ENCODE measurements around the gene TMEM151B. TPM values are rescaled to one million over a fixed set of nuclear protein-coding genes. Genes with fewer than 3 reads are reported as not detected.

Gene TMEM151B
- total and polyA plus RNA-seq, 2 of the 13 experiments (the other 11 are each of a cell fraction or from before 2014, with no cell fraction given) = not detected

DNA sequence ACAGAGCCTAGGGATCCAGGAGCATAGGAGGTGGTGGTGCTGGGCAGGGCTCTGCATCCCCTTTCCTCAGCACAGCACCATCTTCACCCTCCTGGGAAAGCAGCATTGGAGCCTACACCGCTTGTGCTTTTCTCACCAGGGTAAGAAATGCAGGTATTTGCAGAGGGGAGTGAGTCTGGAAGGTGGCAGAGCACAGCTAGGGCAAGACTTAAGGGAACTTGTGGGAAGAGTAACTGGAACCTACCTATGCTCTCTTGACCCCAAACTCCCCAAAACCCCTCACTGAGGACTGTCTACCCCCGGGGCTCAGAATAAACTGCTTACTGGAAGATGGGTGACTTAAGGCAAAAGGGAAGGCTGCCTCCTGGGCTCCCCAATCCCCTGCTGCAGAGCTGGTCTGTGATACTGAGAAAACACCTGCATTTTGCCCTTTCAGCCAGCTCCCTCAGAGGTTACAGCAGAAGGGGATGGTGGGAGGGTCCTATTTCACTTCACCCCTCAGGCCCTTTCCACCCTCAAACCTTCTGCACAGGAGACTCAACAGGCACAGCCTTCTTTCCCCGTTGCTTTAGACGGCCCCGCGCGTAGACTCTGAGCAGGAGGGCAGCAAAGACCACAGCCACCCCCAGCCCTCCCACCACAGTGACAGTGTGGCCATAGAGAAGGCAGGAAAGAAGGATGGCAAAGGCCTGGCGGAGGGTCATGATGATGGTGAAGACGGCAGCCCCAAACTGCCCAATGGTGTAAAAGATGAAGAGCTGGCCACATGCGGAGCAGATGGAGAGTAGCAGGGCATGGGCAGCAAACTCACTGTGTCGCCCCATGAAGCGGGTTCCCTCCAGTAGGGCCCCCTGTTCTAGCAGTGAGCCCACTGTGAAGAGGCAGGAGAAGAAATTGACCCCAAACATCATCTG, 15.8 kb upstream of the TMEM151B start (continued):
- TF ChIP-seq ZNF878 (CRISPR knock-in tag; IDR thresholded peaks at IDR 0.05) (no peak), ZNF138 (CRISPR knock-in tag; IDR thresholded peaks at IDR 0.05; ENCODE audit: low read depth) (no peak), CAMTA2 (CRISPR knock-in tag; IDR thresholded peaks at IDR 0.05; ENCODE audit: borderline replicate concordance) (no peak), NFIB (CRISPR knock-in tag; IDR thresholded peaks at IDR 0.05; ENCODE audit: borderline replicate concordance) (no peak; the same call in 1 of the 2 replicates), ZNF383 (CRISPR knock-in tag; IDR thresholded peaks at IDR 0.05; ENCODE audit: borderline replicate concordance) (0 out of 2 replicates have a peak, but pooled peaks have one; percentile 62), U2AF2 (IDR thresholded peaks at IDR 0.05; ENCODE audit: low read depth, low read length) (no peak), HMG20B (CRISPR knock-in tag; conservative IDR thresholded peaks at IDR 0.05) (no peak), MLLT10 (CRISPR knock-in tag; IDR thresholded peaks at IDR 0.05) (no peak), DR1 (CRISPR knock-in tag; IDR thresholded peaks at IDR 0.05) (no peak; the same call in 1 of the 2 replicates), FOSL2 (CRISPR knock-in tag; IDR thresholded peaks at IDR 0.05) (no peak), SNAPC2 (CRISPR knock-in tag; IDR thresholded peaks at IDR 0.05) (no peak)
- TF ChIP-seq, protein P1, sequence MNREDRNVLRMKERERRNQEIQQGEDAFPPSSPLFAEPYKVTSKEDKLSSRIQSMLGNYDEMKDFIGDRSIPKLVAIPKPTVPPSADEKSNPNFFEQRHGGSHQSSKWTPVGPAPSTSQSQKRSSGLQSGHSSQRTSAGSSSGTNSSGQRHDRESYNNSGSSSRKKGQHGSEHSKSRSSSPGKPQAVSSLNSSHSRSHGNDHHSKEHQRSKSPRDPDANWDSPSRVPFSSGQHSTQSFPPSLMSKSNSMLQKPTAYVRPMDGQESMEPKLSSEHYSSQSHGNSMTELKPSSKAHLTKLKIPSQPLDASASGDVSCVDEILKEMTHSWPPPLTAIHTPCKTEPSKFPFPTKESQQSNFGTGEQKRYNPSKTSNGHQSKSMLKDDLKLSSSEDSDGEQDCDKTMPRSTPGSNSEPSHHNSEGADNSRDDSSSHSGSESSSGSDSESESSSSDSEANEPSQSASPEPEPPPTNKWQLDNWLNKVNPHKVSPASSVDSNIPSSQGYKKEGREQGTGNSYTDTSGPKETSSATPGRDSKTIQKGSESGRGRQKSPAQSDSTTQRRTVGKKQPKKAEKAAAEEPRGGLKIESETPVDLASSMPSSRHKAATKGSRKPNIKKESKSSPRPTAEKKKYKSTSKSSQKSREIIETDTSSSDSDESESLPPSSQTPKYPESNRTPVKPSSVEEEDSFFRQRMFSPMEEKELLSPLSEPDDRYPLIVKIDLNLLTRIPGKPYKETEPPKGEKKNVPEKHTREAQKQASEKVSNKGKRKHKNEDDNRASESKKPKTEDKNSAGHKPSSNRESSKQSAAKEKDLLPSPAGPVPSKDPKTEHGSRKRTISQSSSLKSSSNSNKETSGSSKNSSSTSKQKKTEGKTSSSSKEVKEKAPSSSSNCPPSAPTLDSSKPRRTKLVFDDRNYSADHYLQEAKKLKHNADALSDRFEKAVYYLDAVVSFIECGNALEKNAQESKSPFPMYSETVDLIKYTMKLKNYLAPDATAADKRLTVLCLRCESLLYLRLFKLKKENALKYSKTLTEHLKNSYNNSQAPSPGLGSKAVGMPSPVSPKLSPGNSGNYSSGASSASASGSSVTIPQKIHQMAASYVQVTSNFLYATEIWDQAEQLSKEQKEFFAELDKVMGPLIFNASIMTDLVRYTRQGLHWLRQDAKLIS (CRISPR knock-in tag; IDR thresholded peaks at IDR 0.05) = no peak
- TF ChIP-seq, protein P2, sequence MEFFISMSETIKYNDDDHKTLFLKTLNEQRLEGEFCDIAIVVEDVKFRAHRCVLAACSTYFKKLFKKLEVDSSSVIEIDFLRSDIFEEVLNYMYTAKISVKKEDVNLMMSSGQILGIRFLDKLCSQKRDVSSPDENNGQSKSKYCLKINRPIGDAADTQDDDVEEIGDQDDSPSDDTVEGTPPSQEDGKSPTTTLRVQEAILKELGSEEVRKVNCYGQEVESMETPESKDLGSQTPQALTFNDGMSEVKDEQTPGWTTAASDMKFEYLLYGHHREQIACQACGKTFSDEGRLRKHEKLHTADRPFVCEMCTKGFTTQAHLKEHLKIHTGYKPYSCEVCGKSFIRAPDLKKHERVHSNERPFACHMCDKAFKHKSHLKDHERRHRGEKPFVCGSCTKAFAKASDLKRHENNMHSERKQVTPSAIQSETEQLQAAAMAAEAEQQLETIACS (CRISPR knock-in tag; IDR thresholded peaks at IDR 0.05) = no peak
- TF ChIP-seq, protein P3, sequence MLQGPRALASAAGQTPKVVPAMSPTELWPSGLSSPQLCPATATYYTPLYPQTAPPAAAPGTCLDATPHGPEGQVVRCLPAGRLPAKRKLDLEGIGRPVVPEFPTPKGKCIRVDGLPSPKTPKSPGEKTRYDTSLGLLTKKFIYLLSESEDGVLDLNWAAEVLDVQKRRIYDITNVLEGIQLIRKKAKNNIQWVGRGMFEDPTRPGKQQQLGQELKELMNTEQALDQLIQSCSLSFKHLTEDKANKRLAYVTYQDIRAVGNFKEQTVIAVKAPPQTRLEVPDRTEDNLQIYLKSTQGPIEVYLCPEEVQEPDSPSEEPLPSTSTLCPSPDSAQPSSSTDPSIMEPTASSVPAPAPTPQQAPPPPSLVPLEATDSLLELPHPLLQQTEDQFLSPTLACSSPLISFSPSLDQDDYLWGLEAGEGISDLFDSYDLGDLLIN (CRISPR knock-in tag; IDR thresholded peaks at IDR 0.05; ENCODE audit: borderline replicate concordance) = no peak
- TF ChIP-seq, protein P4, sequence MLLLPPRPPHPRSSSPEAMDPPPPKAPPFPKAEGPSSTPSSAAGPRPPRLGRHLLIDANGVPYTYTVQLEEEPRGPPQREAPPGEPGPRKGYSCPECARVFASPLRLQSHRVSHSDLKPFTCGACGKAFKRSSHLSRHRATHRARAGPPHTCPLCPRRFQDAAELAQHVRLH (CRISPR knock-in tag; IDR thresholded peaks at IDR 0.05; ENCODE audit: borderline replicate concordance, low read depth) = peak; percentile 34; the same call in 1 of the 2 replicates
- TF ChIP-seq, protein P5, sequence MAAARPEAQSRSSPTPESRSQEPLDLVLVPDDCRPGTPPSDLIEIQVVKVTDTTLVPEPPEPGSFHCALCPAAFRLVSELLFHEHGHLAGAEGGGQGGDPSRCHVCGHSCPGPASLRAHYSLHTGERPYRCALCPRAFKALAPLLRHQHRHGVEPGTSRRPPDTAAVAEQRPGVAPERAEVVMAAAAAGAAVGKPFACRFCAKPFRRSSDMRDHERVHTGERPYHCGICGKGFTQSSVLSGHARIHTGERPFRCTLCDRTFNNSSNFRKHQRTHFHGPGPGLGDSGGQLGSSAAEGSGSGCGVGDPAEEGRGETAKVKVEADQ (CRISPR knock-in tag; IDR thresholded peaks at IDR 0.05; ENCODE audit: borderline replicate concordance) = 0 out of 2 replicates have a peak, but pooled peaks have one; percentile 23
- TF ChIP-seq, protein P6, sequence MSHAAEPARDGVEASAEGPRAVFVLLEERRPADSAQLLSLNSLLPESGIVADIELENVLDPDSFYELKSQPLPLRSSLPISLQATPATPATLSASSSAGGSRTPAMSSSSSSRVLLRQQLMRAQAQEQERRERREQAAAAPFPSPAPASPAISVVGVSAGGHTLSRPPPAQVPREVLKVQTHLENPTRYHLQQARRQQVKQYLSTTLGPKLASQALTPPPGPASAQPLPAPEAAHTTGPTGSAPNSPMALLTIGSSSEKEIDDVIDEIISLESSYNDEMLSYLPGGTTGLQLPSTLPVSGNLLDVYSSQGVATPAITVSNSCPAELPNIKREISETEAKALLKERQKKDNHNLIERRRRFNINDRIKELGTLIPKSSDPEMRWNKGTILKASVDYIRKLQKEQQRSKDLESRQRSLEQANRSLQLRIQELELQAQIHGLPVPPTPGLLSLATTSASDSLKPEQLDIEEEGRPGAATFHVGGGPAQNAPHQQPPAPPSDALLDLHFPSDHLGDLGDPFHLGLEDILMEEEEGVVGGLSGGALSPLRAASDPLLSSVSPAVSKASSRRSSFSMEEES (CRISPR knock-in tag; IDR thresholded peaks at IDR 0.05) = no peak
- TF ChIP-seq, protein P7, sequence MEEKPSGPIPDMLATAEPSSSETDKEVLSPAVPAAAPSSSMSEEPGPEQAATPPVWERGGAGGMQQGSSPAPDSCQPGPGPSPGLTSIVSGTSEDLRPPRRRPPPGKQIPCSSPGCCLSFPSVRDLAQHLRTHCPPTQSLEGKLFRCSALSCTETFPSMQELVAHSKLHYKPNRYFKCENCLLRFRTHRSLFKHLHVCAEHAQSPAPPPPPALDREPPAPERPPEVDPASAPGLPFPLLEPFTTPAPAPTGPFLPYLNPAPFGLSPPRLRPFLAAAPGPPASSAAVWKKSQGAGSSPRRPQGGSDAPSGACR (CRISPR knock-in tag; IDR thresholded peaks at IDR 0.05) = no peak

All from HepG2 (cell line).